Lower leg skin (tissue), 4 donors: ENCODE data around the gene RPTOR. TPM values are rescaled to one million over a fixed set of nuclear protein-coding genes. Genes with fewer than 3 reads are reported as not detected.
"Not testable (repeated sequence)": the region's sequence is repeated elsewhere in the genome, so short reads cannot be mapped to it uniquely, and the experiment has no call there.

ENCODE experiments used
- DNase-seq, 2 donors: peaks; one replicate each; pipeline ENCODE4 v3.0.0-alpha.2; 2019; ENCODE audit warnings: low spot score in 2 of 2
- H3K4me3 ChIP-seq: fragments of 200-600 bp; sonication (generic); 2 replicates; pipeline ENCODE4 v1.5.1; 2017; ENCODE audit warnings: mild to moderate bottlenecking, low read depth; ENCODE audit not compliant: poor library complexity, severe bottlenecking
- POLR2A ChIP-seq, 2 donors: fragments of 450-650 bp; IDR thresholded peaks; one replicate each; pipeline ENCODE4 v1.6.1; 2016 to 2017; ENCODE audit warnings: antibody characterized with exemption in 2 of 2, mild to moderate bottlenecking in 1 of 2, moderate library complexity in 1 of 2
- WGBS, 2 donors: methylation state at CpG; one replicate each; pipeline ENCODE4 v1.1.5; 2018; 5-methylcytosine and 5-hydroxymethylcytosine counted together
- intact Hi-C: fragments of 100-400 bp; cut with DNase I; formaldehyde crosslinking; loops from one replicate; pipeline ENCODE4 v1.15.0; 2023; ENCODE audit warnings: low total_unique reads
- total RNA-seq, 4 donors: library from RNA; depleted of rRNA; stranded (reverse); fragments of >200 nt; gene quantifications; one replicate each; pipeline ENCODE4 v1.1.0, GENCODE V29; 2016
- TF ChIP-seq, protein P1 (sequence below), 3 donors: fragments of 450-650 bp; IDR thresholded peaks; one replicate each; pipeline ENCODE4 v1.5.1; 2016; ENCODE audit warnings: antibody characterized with exemption in 3 of 3, mild to moderate bottlenecking in 3 of 3, moderate library complexity in 2 of 3

Gene RPTOR
- total RNA-seq, 4 donors from 2014 or later: 30.7 to 68.2 (median 39.8) TPM

DNA sequence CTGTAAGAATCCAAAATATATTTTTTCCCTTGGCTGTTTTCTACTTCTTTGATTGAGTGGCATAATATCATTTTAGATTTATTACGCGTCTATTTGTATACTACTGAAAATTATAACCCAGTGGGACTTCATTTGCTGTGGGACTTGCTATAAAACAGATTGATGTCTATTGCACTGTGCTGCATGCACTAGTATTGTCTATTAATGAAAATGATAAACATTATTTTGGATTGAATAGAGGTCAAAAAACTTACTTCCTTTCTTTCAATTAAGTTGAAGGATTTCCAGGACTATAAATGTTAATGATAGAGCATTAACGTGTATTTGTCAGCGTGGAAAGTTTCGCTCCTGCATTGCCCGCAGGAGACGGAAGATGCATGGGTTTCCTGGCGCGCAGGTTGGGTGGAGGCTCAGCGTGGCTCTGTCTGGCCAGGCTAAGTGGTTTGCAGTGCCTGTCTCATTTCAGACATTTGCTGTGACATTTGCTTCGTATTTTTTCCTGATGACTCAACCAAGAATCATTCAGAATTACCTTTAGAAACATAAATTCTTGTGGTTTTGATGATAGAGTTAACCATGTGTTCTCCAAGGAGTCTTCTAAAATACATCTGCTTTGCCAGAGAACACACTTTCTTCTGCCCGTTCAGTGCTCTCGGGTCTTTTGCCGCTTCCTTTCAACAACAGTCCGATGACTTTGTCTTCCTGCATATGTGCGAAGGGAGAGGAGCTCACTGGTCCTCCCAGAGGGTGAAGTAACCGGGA is 216.7 kb downstream of the RPTOR start:
- DNase-seq: no peak
- H3K4me3 ChIP-seq: no peak overlapping the region
- intact Hi-C loops: no loop called here

DNA sequence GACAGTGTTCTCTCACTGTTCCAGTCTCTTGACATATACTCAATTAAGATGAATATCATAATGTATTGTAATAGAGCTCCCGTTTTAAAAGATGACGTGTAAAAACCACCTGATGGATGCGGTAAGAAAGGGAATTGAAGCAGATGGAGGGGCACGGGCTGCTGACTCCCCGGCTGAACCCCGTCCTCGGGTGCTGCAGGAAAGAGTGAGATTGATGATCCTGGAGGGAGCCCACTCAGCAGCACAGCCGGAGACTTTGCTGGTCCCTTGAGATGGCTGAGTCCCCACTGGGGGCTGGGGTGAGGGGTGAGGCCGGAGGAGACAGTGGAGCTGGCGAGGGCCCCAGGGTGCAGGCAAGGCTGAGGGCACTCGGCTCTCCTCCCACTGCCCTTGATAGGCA is 217.4 kb downstream of the RPTOR start:
- intact Hi-C loops: no loop called here
- TF ChIP-seq, protein P1, sequence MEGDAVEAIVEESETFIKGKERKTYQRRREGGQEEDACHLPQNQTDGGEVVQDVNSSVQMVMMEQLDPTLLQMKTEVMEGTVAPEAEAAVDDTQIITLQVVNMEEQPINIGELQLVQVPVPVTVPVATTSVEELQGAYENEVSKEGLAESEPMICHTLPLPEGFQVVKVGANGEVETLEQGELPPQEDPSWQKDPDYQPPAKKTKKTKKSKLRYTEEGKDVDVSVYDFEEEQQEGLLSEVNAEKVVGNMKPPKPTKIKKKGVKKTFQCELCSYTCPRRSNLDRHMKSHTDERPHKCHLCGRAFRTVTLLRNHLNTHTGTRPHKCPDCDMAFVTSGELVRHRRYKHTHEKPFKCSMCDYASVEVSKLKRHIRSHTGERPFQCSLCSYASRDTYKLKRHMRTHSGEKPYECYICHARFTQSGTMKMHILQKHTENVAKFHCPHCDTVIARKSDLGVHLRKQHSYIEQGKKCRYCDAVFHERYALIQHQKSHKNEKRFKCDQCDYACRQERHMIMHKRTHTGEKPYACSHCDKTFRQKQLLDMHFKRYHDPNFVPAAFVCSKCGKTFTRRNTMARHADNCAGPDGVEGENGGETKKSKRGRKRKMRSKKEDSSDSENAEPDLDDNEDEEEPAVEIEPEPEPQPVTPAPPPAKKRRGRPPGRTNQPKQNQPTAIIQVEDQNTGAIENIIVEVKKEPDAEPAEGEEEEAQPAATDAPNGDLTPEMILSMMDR (IDR thresholded peaks at IDR 0.05): no peak
- no peak for TF ChIP-seq POLR2A (IDR thresholded peaks at IDR 0.05)
- no peak for DNase-seq
- WGBS, 2 donors: 90 to 92% methylated on average over 11 of the region's 11 CpGs
- H3K4me3 ChIP-seq: no peak overlapping the region

More for the DNA sequence above, 216.7 kb downstream of the RPTOR start:
- 72 to 81% methylated on average over 17 of the region's 17 CpGs for WGBS, 2 donors
- TF ChIP-seq, protein P1 (IDR thresholded peaks at IDR 0.05): no peak
- no peak for TF ChIP-seq POLR2A (IDR thresholded peaks at IDR 0.05)

DNA sequence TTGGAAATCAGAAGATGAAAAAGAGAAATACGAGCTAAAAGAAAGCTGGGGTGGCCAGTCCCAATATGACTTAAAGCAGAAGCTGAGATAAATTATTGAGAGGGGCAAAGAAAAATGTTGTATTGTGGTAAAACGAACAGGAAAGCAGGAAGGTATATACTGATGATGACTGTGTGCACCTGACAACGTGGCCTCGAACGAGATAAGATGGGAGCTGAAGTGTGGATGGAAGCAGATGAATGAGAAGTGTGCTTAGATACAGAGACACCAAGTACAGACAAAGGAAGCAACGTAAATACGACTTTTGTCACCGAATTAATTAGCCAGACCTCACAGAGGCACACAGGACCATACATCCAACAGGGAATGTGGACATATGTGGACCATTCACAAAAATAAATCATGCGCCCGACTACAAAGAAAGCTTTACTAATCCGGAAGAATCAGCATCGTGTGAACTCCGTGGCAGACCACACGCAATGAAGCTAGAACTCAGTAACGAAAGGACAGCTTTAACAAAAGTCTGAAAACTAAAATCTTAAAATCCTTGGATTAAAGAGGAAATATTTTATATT is 218.7 kb downstream of the RPTOR start:
- intact Hi-C loops: no loop called here
- no peak overlapping the region for H3K4me3 ChIP-seq
- DNase-seq: no peak
- 83 to 85% methylated on average over 15 of the region's 15 CpGs for WGBS, 2 donors
- TF ChIP-seq, protein P1 (IDR thresholded peaks at IDR 0.05): no peak
- TF ChIP-seq POLR2A (IDR thresholded peaks at IDR 0.05): no peak

DNA sequence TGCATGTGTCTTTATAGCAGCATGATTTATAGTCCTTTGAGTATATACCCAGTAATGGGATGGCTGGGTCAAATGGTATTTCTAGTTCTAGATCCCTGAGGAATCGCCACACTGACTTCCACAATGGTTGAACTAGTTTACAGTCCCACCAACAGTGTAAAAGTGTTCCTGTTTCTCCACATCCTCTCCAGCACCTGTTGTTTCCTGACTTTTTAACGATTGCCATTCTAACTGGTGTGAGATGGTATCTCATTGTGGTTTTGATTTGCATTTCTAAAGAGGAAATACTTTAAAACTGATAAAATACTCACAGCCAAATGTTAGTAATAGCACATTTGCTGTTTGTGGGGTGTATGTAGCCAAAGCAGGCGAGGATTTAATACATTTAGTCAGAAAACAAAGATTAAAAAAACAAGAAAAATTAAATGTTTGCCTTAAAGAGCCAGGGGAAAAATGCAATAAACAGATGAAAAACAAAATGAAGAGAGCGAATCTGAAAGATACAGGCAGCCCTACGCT is 220.0 kb downstream of the RPTOR start:
- DNase-seq, H3K4me3 ChIP-seq, intact Hi-C loops: not testable (repeated sequence)
- WGBS, 2 donors: 82 to 83% methylated on average over 4 to 5 of the region's 5 CpGs

DNA sequence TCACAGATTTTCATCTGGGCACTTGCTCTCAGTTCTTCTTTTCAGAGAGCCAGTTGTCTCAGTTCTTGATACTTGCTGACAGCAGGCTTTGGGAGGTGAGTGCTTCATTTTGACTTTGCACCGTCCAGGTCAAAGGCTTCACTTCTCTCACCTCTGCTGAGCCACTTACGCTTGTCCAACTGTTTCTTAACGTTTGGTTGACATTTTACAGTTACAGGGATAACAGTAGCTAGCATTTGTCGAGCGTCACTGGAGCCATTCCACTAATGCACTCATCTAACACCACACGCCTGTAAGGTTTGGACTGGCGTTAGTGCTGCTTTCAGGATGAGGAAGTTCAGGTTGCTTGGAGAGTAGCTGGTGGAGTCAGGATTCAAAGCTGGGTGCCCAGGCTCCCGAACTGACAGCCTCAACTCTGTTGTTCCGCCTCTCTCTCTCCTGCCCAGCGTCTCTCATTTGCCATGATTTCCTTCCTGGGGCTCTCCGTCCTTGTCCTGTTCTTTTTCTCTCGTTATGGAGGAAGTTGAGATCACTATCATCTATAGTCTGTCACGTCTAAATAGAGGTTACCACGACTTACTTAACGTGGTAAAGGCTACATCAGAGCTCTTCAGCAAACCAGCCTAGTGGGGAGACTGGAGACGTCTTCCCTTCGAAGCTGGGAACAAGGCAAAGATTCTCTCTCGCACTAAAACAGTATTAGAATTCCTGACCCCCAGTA is 220.8 kb downstream of the RPTOR start:
- no peak overlapping the region for H3K4me3 ChIP-seq
- TF ChIP-seq POLR2A (IDR thresholded peaks at IDR 0.05): no peak
- TF ChIP-seq, protein P1 (IDR thresholded peaks at IDR 0.05): no peak
- DNase-seq: no peak
- intact Hi-C loops: no loop called here
- WGBS, 2 donors: 80 to 83% methylated on average over 18 of the region's 18 CpGs

DNA sequence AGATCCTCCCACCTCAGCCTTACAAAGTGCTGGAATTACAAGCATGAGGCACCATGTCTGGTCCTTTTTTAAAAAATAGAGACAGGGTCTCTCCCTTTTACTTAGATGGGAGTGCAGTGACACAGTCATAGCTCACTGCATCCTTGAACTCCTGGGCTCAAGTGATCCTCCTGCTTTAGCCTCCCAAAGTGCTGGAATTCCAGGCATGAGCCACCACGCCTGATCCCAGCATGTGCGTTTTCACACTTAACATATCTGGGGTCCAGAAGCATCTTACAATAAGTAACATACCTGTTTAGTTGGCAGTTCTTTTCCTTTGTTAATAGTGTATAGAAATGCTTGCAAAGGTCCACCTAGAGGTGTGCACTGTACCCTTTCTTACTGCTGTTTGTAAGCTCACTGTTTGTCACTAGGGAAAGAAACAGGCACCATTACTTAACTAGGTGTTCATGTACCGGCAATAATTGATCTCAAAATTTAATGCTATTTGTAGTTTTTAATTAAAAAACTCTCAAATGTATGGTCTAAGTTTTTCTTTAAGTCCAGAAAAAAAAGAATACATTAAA is 221.7 kb downstream of the RPTOR start:
- 93 to 99% methylated on average over 3 of the region's 3 CpGs for WGBS, 2 donors
- H3K4me3 ChIP-seq: no peak overlapping the region
- no peak for TF ChIP-seq POLR2A (IDR thresholded peaks at IDR 0.05)
- TF ChIP-seq, protein P1 (IDR thresholded peaks at IDR 0.05): no peak
- DNase-seq: no peak
- intact Hi-C loops: no loop called here
